Muscle of back (tissue), 13 donors: ENCODE results near the gene MEP1B. TPM values are rescaled to one million over a fixed set of nuclear protein-coding genes. Genes with fewer than 3 reads are reported as not detected.
"Not testable (repeated sequence)": the region's sequence is repeated elsewhere in the genome, so short reads cannot be mapped to it uniquely, and the experiment has no call there.

ENCODE experiments used
- DNase-seq, 3 donors: peaks; one replicate each; pipeline versions ENCODE4 v3.0.0 to v3.0.0-alpha.2; 2013
- long read RNA-seq, 9 donors: transcript quantifications; one replicate each; lab custom pipeline, GENCODE V29; 2026
- polyA plus RNA-seq, 10 donors: library from polyadenylated mRNA; unstranded; fragments of 120-200 nt; gene quantifications; one replicate each; pipeline ENCODE4 v1.2.1, GENCODE V29; 2013; ENCODE audit not compliant: insufficient read length in 10 of 10

MEP1B gene
- under 1 TPM in 2 of 10 donors, not detected in 8; 0.11 to 0.12 TPM for polyA plus RNA-seq
- long read RNA-seq, donor 1 = 0 reads
- long read RNA-seq, donor 2 = 0 reads
- long read RNA-seq, donor 3 = 0 reads
- long read RNA-seq, donor 4 = 0 reads
- long read RNA-seq, donor 5 = 0 reads
- long read RNA-seq, donor 6 = 0 reads
- long read RNA-seq, donor 7 = 0 reads
- long read RNA-seq, donor 8 = 0 reads
- long read RNA-seq, donor 9 = 0 reads

DNA sequence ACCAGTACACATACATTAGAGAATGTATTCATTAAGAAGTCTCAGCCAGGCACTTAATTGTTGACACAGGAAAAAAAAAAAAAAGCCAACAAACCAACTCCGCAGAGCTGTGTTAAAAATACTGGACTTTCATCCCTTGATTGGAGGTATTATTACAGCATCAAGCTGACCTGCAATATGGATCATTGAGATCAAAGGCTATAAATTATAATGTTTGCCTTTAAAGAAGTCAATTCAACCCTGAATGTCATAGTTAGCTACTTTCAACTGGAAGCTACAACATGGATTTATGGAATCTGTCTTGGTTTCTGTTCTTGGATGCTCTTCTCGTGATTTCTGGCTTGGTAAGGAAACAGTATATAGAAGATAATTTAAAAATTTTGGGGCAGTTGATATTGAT lies at the start of gene MEP1B:
Gene MEP1B, plus strand, starts transcription at position 250 of the 400 bp plus-strand sequence. Its CDS starts 32 bp downstream, at position 282.
- no peak for DNase-seq

DNA sequence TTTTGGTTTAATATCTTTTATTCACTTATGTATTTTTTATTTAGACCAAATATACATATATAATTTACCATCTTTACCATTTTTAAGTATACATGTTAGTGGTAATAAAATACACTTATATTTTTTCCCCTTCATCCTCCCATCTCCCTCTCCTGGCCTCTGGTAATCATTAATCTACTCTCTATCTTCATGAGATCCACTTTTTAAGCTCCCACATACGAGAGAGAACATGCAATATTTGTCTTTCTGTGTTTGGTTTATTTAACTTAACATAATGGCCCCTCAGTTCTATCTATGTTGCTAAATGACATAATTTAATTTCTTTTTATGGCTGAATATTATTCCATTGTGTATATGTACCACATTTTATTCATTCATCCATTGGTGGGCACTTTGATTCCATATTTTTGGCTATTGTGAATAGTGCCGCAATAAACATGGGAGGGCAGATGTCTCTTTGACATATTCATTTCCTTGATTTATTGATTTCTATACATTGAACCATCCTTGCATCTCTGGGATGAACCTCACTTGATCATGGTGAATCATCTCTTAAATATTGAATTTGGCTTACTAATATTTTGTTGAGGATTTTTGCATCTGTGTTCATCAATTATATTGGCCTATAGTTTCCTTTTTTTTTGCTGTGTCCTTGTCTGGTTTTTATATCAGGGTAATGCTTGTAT lies 41.5 kb upstream of the MEP1B start:
- DNase-seq = no peak

DNA sequence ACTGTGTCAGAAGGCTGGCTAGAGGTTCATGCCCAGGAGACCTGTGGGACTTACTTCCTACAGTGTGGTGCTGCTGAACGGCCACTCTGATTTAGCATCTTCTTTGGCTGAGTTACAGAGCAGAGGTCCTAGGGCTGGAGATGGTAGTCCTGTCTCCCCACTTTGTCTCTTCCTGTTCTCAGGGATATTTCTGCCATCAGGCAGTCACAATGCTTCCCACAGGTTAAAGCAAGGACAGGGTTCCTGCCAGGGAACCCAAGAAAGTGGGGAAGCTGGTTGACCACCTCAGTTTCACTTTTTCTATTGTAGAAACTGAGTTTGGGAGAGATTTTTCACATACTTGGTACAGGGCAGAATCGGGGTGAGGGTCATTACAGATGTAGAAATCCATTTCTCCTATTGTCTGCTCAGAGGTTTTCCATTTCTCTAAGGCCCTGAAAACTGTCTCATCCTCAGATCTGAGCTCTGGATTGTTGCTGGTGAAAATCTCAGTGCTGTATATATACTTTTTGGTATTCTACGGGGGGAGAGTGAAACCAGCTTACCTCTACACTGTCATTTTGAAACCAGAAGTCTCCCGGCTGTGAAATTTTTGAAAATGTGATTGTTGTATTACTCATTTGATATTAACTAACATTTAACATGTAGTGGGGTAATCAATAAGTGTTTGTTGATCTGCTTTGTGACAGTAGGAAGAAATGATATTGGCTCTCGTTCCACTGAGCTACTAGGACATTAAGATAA lies 37.0 kb upstream of the MEP1B start:
- DNase-seq = no peak

DNA sequence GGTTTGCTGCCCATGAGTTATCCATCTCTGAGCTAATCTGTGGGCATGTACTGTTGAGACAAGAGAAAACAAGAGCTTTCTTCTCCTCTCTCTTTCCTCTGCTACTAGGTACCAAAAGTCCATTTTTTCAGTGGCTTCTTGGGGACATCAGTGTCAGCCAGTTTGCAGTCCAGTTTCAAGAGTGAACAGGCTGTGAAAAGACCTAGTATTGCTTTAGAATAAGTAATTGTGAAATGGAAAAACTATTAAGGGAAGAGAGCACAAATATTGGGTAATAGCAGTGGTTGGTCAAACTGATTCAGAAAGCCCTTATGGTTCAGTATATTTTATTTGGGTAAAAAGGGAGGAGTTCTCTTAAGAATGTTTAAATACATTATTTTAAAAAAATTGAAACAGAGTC lies 33.0 kb upstream of the MEP1B start:
- no peak for DNase-seq

DNA sequence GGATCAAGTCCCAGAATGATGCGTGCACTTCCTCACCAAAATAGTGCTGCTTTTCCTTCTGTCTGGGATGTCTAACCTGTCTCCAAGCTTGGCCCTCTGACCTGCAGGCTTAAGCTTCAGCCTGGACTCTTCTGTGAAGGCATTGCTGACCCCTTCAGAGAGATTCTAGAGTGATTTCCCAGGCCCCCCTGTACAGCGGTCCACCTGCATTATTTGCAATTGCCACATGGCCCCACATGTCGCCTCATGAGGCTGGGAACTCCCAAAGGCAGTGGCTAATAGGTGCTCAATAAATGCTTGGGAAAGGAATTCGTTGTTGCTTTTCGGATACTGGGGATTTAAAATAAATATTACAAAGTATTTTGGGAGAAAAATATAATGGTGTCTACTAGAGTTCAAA lies 32.3 kb upstream of the MEP1B start:
- DNase-seq = no peak

DNA sequence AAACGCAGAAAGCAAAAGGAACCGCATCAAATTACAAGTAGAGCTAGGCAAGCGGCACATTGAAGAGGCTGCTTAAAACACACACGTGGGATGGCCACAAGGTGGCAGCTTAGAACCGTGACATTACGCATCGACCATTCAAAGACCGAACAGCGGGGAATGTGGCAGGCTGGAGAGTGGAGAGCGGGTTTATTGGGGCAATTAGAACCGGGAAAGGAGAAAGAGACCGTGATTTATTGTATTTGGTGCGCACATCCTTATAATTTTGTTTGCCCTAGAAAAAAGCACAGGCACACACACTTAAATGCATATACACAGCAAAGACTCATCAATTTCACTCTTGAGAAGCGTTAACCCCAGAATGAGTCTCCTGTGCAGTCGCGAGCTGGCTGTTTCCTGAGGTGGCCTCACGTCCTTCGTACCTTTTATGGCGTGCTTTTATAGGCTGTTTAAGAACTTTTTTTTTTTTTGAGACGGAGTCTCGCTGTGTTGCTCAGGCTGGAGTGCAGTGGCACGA lies 31.7 kb upstream of the MEP1B start:
- peak; percentile 82 to 94 (median 88) for DNase-seq

DNA sequence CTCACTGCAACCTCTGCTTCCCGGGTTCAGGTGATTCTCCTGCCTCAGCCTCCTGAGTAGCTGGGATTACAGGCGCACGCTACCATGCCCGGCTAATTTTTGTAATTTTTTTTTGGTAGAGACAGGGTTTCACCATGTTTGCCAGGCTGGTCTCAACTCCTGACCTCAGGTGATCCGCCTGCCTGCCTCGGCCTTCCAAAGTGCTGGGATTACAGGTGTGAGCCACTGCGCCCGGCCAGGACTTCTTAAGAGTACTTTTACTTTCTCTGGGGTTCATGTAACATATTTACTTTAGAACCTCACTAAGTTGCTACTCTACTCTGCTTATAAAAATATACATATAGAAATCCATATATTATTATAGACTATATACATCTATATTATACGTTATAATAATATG lies 31.2 kb upstream of the MEP1B start:
- not testable (repeated sequence) for DNase-seq

DNA sequence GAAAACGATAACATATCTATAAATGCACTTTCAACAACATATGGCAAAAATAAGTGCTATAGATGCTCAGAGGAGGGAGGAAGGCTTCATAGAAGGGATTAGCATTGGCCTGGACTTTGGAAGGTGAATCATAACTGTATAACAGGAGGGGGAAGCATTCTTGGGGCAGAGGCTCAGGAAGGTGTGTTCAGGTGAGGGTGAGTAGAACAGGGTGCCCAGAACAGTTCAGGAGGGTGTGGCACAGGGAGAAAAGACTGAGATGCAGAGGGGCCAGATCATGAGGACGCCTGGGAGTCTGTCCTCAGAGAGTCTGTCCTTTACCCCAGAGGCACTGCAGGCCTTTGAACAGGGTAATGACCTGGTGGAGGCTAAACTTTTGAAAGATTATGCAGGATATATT lies 29.3 kb upstream of the MEP1B start:
- no peak for DNase-seq

DNA sequence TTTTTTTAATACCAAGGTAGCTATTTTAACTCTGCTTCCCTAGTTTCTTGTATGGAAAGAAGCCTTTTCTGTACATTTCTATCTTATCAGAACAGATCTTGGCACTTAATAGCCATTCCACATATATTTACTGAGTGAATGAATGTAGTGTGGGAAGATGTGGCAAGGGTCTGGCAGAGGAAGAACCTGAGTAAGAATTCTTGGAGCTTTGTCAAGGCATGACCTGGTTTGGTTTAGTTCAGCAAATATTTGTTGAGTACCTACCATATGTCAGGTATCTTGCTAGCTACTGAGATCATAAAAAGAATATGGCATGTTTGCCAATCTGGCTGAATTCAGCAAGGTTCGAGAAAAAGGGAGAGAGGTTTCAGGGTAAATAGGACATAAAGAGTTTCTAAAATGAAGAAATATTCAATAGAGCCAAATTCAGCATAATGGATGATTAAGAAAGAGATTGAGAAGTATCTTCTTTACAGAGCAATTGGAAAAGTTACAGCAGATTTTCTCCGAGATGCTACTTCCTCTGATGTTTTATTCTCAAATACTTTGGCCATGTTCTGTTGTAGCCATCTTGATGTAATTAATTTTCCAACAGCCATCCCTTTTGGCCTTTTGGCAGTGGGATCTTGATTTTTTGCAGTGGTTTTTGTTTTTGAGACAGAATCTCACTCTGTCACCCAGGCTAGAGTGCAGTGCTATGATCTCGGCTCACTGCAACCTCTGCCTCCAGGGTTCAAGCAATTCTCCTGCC lies 21.7 kb upstream of the MEP1B start:
- DNase-seq = peak; percentile 8 to 67 (median 40)

DNA sequence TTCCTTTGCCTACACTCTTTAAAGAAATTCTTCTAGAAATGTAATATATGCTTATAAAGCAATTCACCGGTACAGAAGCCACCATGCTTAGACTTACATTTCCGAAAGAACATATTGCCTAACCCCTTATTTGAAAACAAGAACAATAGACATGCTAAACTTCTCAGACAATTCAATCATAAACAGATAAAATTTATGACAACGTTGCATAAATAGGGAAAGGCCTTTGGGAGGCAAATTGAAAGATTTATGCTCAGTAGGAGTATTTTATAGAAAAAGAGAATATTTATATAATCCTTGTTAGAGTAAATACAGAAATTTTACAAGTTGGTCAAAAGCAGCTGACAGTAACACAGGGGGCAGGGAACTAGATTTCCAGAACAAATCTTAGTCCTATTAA lies 16.2 kb upstream of the MEP1B start:
- no peak for DNase-seq

DNA sequence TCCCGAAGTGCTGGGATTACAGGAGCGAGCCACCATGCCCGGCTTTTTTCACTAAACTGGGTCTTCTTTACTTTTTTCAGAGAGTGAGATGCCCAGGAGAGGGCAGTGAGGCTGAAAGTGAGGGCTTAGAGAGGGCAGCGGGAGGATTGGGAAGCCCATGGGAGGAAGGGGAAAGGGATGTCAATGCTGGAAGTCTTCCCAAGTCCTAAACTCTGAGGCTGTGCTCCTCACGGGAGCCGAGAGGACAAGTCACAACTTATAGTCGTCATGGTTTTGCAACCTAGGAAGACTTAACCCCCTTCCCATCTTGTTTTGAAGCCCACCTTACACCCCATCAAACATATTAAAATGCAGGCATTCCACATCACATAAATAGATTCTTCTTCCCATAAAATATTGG lies 15.1 kb upstream of the MEP1B start:
- DNase-seq = peak in 1 of 3 donors; percentile 19

DNA sequence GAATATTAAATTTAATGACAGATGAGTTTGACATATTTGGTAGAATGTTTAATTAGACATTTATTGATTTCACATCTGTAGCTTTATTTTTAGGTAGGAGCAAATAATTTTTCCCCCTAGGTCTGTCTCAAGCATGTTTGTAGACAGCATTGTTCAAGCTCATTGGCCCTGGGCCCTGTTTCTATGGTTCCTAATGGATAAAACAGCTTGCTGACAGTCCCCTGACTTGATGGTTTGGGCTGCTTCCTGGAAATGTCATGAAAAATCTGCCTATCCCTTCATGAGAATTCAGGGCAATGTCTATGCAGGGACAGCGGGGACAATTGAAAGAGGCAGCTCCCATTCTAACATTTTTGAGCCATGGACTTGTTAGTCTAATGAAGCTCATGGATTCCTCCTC lies 14.6 kb upstream of the MEP1B start:
- peak; percentile 31 to 90 (median 80) for DNase-seq

DNA sequence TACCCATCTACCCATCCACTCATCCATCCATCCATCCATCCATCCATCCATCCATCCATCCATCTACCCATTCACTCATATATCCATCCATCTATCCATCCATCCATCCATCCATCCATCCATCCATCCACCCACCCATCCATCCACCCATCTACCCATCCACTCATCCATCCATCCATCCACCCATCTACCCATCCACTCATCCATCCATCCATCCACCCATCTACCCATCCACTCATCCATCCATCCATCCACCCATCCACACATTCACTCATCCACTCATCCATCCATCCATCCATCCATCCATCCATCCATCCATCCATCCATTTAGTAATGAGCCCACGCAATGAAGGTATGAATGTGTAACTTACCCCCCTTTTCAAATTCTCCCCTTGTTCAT lies 13.1 kb upstream of the MEP1B start:
- not testable (repeated sequence) for DNase-seq

DNA sequence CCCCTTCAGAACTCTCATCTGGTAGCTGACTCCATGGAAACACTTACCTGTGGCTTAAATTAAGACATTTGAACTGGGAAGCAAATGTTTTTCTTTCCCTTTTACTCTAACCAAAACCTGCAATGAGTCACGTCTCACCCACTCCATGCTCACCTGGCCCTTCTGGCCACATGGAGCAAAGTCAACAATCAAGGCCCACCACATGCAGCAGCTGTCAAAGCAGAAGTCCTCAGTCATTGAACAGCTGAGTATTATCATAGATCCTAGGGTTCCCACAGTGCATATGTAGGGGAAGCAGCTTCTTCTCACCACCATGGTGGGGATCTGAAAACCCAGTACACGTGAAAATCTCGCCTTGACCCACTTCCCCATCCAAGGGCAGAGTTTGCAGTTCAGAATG lies 12.3 kb upstream of the MEP1B start:
- DNase-seq = no peak

DNA sequence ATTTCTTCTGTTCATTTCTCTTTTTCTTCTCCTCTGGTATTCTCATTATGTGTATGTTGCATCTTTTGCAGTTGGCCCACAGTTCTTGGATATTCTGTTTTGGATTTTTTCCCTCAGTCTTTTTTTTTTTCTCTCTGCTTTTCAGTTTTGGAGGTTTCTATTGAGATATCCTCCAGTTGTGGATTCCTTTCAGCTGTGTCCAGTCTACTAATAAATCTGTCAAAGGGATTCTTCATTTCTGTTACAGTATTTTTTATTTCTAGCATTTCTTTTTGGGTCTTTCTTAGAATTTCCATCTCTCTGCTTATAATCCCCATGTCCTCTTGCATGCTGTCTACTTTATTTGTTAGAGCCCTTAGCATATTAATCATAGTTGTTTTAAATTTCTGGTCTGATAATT lies 6.3 kb upstream of the MEP1B start:
- DNase-seq = no peak

DNA sequence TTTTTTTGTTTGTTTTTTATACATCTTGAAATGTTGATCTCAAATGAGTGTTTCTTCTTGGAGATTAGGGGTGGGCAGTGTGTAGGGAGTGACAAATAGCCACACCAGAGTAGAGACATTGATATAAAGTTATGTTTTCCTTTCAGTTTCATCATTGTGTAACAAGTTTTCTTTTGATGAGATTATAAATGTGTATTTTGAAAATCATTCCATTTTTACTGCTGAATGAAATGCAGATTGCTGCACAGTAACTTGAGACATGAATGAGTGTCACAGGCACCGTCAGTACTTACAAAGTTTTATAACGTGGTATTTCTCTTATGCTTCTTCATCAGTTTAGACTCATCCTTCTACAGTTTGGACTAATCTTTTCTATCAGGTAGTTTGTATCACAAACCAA lies 370 bp downstream of the MEP1B start:
- no peak for DNase-seq

DNA sequence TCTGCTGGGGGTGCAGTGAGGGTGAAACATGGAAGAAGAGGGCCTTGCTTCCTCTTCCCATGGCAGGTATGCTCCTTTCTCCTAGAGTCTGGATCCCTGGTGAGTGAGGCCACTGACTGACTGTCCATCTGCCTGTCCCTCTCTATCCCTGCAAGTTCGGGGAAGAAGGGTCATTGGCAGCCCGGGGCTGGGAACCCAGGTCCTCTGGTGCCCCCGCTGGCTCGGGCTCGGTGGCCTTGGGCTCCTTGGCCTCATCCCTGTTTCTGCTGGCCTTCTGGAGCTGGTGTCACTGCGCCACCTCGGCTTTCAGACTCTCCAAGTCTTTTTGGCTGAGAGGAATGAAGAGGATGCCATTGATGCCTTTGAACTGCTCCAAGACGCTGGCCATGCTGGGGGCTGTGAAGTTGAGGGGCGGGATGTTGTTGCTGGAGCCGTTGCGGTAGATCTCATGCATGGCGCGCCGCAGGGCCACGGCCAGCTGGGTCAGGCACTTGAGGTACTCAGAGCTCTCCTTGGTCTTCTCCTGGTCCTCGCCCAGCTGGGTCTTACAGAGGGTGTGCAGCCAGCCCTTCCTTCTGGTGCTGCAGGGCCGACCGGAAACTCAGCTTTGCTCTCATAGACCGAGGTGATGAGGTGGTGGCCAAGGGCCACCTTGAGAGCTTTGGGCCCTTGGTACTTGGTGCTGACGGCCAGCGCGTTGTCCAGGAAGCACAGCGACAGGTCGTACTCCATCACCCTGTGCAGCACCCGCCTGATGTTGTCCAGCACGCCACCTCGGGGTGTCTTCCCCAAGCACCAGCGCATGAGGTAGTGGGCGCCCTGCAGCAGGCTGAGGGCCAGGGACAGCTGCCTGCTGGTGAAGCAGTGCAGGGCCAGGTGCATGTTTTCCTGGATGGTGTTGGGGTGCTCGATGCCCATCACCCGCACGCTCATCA lies 6.3 kb downstream of the MEP1B start:
- no peak for DNase-seq

DNA sequence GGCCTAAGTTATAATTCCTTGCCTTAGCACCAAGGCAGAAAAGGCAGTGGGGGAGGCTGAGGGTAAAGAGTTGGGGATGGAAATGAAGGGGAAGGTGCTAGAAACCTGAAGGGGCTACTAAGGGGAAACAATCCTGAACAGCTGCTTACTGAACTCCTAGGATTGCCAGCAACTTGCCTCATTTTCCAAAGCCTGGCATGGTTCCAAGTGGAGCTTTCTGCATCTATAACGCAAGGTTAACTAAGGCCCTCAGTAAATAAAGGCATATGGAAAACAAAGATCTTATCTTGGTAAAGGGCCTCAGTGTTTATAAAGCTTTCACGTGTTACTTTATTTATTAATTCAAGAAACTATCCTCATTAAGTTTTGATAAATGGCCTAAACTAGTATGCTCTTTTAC lies 10.9 kb downstream of the MEP1B start:
- DNase-seq = peak in 2 of 3 donors; percentile 0 to 20

DNA sequence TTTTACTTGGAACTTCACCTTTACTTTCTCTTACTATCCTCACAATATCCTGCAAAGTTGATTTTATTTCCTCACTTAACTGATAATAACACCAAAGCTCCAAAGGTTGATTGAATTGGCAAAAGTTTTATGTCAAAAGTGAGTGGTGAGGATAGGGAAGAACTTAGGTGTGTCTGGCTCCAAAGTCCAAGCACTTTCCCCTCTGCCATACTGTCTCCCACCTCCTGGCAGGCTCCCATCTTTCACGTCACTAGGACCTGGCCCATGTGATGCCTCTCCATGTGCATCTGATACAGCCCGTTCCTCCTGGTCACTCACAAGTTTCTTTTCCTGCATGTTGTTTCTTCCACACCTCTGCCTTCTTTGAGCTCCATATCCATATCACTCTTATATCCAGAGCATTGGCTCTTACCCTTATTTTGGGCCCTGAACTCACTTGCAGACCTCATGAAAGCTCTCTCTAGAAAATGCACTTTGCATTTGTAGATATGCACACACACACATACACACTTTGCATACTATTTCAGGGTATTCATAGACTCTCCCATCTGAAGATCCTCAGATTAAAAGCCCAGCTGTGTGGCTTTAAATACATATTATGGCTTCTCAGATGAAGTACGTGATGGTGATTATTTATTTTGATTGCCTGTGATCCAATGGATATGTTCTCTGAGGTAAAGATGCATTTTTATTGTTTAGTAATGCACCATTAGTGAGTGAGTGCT lies 12.3 kb downstream of the MEP1B start:
- no peak for DNase-seq

DNA sequence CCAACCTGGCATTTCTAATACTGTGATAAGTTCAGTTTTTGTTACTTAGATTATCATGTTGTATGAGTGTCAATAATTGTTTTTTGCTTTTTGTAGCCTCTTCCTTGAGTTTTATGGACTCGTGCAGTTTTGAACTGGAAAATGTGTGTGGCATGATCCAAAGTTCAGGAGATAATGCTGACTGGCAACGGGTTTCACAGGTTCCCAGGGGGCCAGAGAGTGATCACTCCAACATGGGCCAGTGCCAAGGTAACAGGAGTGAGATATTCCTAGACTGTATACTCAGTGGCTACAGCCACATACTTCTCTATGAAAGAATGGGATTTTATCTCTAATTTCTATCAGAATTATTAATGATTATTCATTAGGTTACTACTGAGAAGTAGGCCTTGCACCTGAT lies 18.2 kb downstream of the MEP1B start:
- DNase-seq = no peak
